DMS53 treated with DMSO at 0.1 percent for 48 hours (cell line): ENCODE results near the gene ZNF74.
A peak's percentile ranks its signal among the peaks of the same experiment; 100 is the strongest.

Source experiments
- DNase-seq: peaks from one replicate; lab custom pipeline; 2025; ENCODE audit not compliant: unreplicated experiment; lab: John Stamatoyannopoulos, UW

The ZNF74 gene

GRCh38 chr22:20418211-20418788 lies 24.3 kb downstream of the ZNF74 start:
- DNase-seq: peak; percentile 10

GRCh38 chr22:20419664-20419951 lies 25.7 kb downstream of the ZNF74 start:
- DNase-seq: no peak

GRCh38 chr22:20420157-20420842 lies 26.3 kb downstream of the ZNF74 start:
- DNase-seq: no peak

GRCh38 chr22:20421507-20421874 lies 27.5 kb downstream of the ZNF74 start:
- no peak for DNase-seq

GRCh38 chr22:20422271-20423007 lies 28.5 kb downstream of the ZNF74 start:
- no peak for DNase-seq

- no peak for DNase-seq
Measured at GRCh38 chr22:20423008-20423905, 29.3 kb downstream of the ZNF74 start.

GRCh38 chr22:20423906-20424551 lies 30.1 kb downstream of the ZNF74 start:
- no peak for DNase-seq

- no peak for DNase-seq
Measured at GRCh38 chr22:20424568-20424931, 30.6 kb downstream of the ZNF74 start.

GRCh38 chr22:20424932-20425565 lies 31.1 kb downstream of the ZNF74 start:
- no peak for DNase-seq

GRCh38 chr22:20425566-20426258 lies 31.8 kb downstream of the ZNF74 start:
- DNase-seq: no peak

GRCh38 chr22:20426259-20426615 lies 32.3 kb downstream of the ZNF74 start:
- no peak for DNase-seq

GRCh38 chr22:20427104-20427944 lies 33.4 kb downstream of the ZNF74 start:
- DNase-seq: no peak

GRCh38 chr22:20427945-20428417 lies 34.0 kb downstream of the ZNF74 start:
- no peak for DNase-seq

GRCh38 chr22:20428496-20429253 lies 34.7 kb downstream of the ZNF74 start:
- no peak for DNase-seq

- DNase-seq: no peak
Measured at GRCh38 chr22:20429254-20430100, 35.5 kb downstream of the ZNF74 start.

GRCh38 chr22:20430101-20430719 lies 36.3 kb downstream of the ZNF74 start:
- DNase-seq: no peak
